Glutamatergic neuron (in vitro differentiated cells): ENCODE measurements around the gene SCG5. TPM values are rescaled to one million over a fixed set of nuclear protein-coding genes. Genes with fewer than 3 reads are reported as not detected.

Experiments
- DNase-seq: peaks from one replicate; pipeline ENCODE4 v3.0.0; 2022
- H3K27ac Mint-ChIP-seq: one replicate; pipeline ENCODE4 v1.8.0; 2020; ENCODE audit warnings: mild to moderate bottlenecking, mixed read lengths, inconsistent platforms; ENCODE audit not compliant: unreplicated experiment
- H3K27me3 Mint-ChIP-seq: one replicate; pipeline ENCODE4 v1.8.0; 2020; ENCODE audit warnings: mild to moderate bottlenecking, moderate library complexity, mixed read lengths, inconsistent platforms; ENCODE audit not compliant: unreplicated experiment
- H3K36me3 Mint-ChIP-seq: one replicate; pipeline ENCODE4 v1.8.0; 2020; ENCODE audit warnings: mild to moderate bottlenecking, mixed read lengths, inconsistent platforms; ENCODE audit not compliant: unreplicated experiment
- H3K4me1 Mint-ChIP-seq: one replicate; pipeline ENCODE4 v1.8.0; 2020; ENCODE audit warnings: mild to moderate bottlenecking, low read depth, mixed read lengths, inconsistent platforms; ENCODE audit not compliant: unreplicated experiment
- H3K4me3 Mint-ChIP-seq: one replicate; pipeline ENCODE4 v1.8.0; 2020; ENCODE audit warnings: mild to moderate bottlenecking, mixed read lengths, inconsistent platforms; ENCODE audit not compliant: unreplicated experiment
- H3K9me3 Mint-ChIP-seq: one replicate; pipeline ENCODE4 v1.8.0; 2020; ENCODE audit warnings: mild to moderate bottlenecking, moderate library complexity, mixed read lengths, inconsistent platforms; ENCODE audit not compliant: unreplicated experiment
- total RNA-seq: library from RNA; stranded (reverse); fragmentation: NEBNext Ultra II Directional; extraction: Animal tissue kit (Norgen Biotek cat#: 25700); gene quantifications from one replicate; pipeline ENCODE4 v1.2.1, GENCODE V29; 2021; ENCODE audit not compliant: unreplicated experiment
- TF ChIP-seq, protein P1 (sequence below): fragments of 200-600 bp; sonication (generic); IDR thresholded peaks from one replicate; pipeline ENCODE4 v1.5.0; 2021; ENCODE audit not compliant: partially characterized antibody, unreplicated experiment

The SCG5 gene
- total RNA-seq, 1 donor from 2014 or later, result 46.0 TPM

DNA sequence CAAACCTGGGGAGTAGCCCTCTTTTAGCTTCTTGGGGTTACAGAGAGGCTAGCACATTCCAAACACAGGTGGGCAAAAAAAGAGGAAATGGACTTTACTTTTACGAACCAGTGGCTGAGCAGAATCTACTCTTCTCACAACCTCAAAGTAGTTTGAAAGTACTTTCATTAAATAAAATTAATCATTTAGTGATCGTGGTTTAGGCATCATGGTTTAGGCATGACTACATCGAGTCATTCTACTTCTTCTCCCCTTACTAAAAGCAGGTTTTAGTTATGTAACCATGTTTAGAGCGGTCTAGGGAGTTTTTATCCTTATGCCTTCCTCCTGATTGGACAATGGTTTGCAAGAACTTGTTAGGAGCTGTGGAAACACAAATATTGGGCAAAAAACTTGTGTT, 73.8 kb downstream of the SCG5 start:
- Mint-ChIP-seq H3K4me3 (no peak overlapping the region), H3K27me3 (peaks cover 23% of the 10 kb centered on the region)

GRCh38 chr15:32716216-32716914, 74.9 kb downstream of the SCG5 start:
- H3K27ac Mint-ChIP-seq, result no peak overlapping the region
- H3K4me1 Mint-ChIP-seq, result peaks cover 3% of the 10 kb centered on the region
- TF ChIP-seq, protein P1, sequence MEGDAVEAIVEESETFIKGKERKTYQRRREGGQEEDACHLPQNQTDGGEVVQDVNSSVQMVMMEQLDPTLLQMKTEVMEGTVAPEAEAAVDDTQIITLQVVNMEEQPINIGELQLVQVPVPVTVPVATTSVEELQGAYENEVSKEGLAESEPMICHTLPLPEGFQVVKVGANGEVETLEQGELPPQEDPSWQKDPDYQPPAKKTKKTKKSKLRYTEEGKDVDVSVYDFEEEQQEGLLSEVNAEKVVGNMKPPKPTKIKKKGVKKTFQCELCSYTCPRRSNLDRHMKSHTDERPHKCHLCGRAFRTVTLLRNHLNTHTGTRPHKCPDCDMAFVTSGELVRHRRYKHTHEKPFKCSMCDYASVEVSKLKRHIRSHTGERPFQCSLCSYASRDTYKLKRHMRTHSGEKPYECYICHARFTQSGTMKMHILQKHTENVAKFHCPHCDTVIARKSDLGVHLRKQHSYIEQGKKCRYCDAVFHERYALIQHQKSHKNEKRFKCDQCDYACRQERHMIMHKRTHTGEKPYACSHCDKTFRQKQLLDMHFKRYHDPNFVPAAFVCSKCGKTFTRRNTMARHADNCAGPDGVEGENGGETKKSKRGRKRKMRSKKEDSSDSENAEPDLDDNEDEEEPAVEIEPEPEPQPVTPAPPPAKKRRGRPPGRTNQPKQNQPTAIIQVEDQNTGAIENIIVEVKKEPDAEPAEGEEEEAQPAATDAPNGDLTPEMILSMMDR, result no peak
- peaks cover 4% of the 10 kb centered on the region for H3K9me3 Mint-ChIP-seq
- H3K4me3 Mint-ChIP-seq, result no peak overlapping the region
- no peak for DNase-seq
- no peaks in the 10 kb centered on the region for H3K36me3 Mint-ChIP-seq
- H3K27me3 Mint-ChIP-seq, result peaks cover 23% of the 10 kb centered on the region

More for the DNA sequence above, 73.8 kb downstream of the SCG5 start:
- Mint-ChIP-seq H3K4me1 (peaks cover 3% of the 10 kb centered on the region), H3K36me3 (no peaks in the 10 kb centered on the region), H3K27ac (no peak overlapping the region), H3K9me3 (peaks cover 4% of the 10 kb centered on the region)
- TF ChIP-seq, protein P1, result no peak
- no peak for DNase-seq

DNA sequence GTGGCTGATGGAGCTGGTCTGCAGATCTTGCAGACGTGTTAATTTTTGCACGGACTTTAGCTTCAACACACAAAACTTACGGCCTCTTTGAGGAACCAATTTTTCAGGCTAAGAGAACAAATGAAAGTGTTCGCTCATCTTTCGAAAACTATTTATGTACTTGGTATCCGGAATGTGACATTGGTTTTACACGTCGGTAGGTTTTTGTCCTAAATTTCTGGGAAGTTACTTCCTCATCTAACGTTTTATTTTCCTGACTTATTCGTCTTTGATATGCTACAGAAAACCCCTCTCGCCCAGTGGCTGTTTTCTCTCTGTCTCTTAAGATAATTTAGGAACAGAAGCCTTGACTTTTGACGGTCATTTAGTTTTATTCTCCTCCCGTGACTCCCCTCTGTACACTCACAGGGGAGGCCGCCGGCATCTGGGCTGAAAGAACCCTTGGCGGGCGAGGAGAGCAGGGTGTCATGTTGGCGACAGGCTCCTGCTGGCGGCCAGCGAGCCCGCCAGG, 75.5 kb downstream of the SCG5 start:
- Mint-ChIP-seq H3K4me3 (no peak overlapping the region), H3K4me1 (peaks cover 3% of the 10 kb centered on the region), H3K27ac (no peak overlapping the region), H3K9me3 (peaks cover 4% of the 10 kb centered on the region), H3K36me3 (no peaks in the 10 kb centered on the region), H3K27me3 (peaks cover 23% of the 10 kb centered on the region)
- TF ChIP-seq, protein P1, result no peak
- DNase-seq, result no peak

- H3K4me3 Mint-ChIP-seq, result peak within 1 kb of the TSS; percentile 77
- H3K27me3 Mint-ChIP-seq, result peaks cover 23% of the 10 kb centered on the region
- H3K27ac Mint-ChIP-seq, result no peak within 1 kb of the TSS
These were observed 76.1 kb downstream of the SCG5 start, which contains the start of gene GREM1 for GRCh38 chr15:32717426-32718226. TSS of gene GREM1 (plus strand) at chr15:32718004. CDS start at chr15:32730691, 12,687 bp downstream.

More at GRCh38 chr15:32717426-32718226, 76.1 kb downstream of the SCG5 start, which contains the start of gene GREM1:
- H3K36me3 Mint-ChIP-seq, result no peaks in the 10 kb centered on the region
- TF ChIP-seq, protein P1, result no peak
- peaks cover 3% of the 10 kb centered on the region for H3K4me1 Mint-ChIP-seq
- H3K9me3 Mint-ChIP-seq, result peaks cover 4% of the 10 kb centered on the region
- peak; percentile 42 for DNase-seq
